Measurements from ENCODE around the gene TTYH3. TPM values are rescaled to one million over a fixed set of nuclear protein-coding genes. Genes with fewer than 3 reads are reported as not detected.

The TTYH3 gene
- total RNA-seq, 1 donor from 2014 or later = 35.6 TPM

GRCh38 chr7:2640846-2641316 lies 9.1 kb downstream of the TTYH3 start:
- DNase-seq = no peak
- no peaks in the 10 kb centered on the region for H3K36me3 Mint-ChIP-seq (ENCODE audit: low read depth)
- no peaks in the 10 kb centered on the region for H3K27me3 Mint-ChIP-seq
- intact Hi-C loops (cut with micrococcal nuclease) = no loop called here
- no peaks in the 10 kb centered on the region for H3K9me3 Mint-ChIP-seq
- H3K4me3 Mint-ChIP-seq = no peak overlapping the region
- peaks cover 13% of the 10 kb centered on the region for H3K4me1 Mint-ChIP-seq
- no peak overlapping the region for H3K27ac Mint-ChIP-seq

GRCh38 chr7:2641406-2642393 lies 9.9 kb downstream of the TTYH3 start:
- Mint-ChIP-seq H3K27ac (no peak overlapping the region), H3K36me3 (ENCODE audit: low read depth) (no peaks in the 10 kb centered on the region), H3K4me1 (peaks cover 13% of the 10 kb centered on the region), H3K27me3 (no peaks in the 10 kb centered on the region), H3K9me3 (no peaks in the 10 kb centered on the region), H3K4me3 (no peak overlapping the region)
- intact Hi-C loops (cut with micrococcal nuclease) = no loop called here
- no peak for DNase-seq

- intact Hi-C loops (cut with micrococcal nuclease) = no loop called here
- H3K4me3 Mint-ChIP-seq = no peak overlapping the region
- peaks cover 13% of the 10 kb centered on the region for H3K4me1 Mint-ChIP-seq
- no peak overlapping the region for H3K27ac Mint-ChIP-seq
- no peak for DNase-seq
- no peaks in the 10 kb centered on the region for H3K9me3 Mint-ChIP-seq
- H3K36me3 Mint-ChIP-seq (ENCODE audit: low read depth) = no peaks in the 10 kb centered on the region
- H3K27me3 Mint-ChIP-seq = no peaks in the 10 kb centered on the region
Observed at GRCh38 chr7:2643386-2644219, 11.8 kb downstream of the TTYH3 start.

GRCh38 chr7:2644220-2644561 lies 12.4 kb downstream of the TTYH3 start:
- H3K36me3 Mint-ChIP-seq (ENCODE audit: low read depth) = no peaks in the 10 kb centered on the region
- intact Hi-C loops (cut with micrococcal nuclease) = no loop called here
- no peak for DNase-seq
- H3K27me3 Mint-ChIP-seq = no peaks in the 10 kb centered on the region
- H3K4me3 Mint-ChIP-seq = no peak overlapping the region
- no peak overlapping the region for H3K27ac Mint-ChIP-seq
- no peaks in the 10 kb centered on the region for H3K9me3 Mint-ChIP-seq
- peaks cover 13% of the 10 kb centered on the region for H3K4me1 Mint-ChIP-seq

- peaks cover 13% of the 10 kb centered on the region for H3K4me1 Mint-ChIP-seq
- intact Hi-C loops (cut with micrococcal nuclease) = no loop called here
- peak; percentile 76 for DNase-seq
- H3K27me3 Mint-ChIP-seq = no peaks in the 10 kb centered on the region
- peak overlapping the region; percentile 67 for H3K4me3 Mint-ChIP-seq
- H3K9me3 Mint-ChIP-seq = no peaks in the 10 kb centered on the region
- H3K27ac Mint-ChIP-seq = peak overlapping the region; percentile 71
- H3K36me3 Mint-ChIP-seq (ENCODE audit: low read depth) = no peaks in the 10 kb centered on the region
Observed at GRCh38 chr7:2644562-2645273, 12.9 kb downstream of the TTYH3 start.

- intact Hi-C loops (cut with micrococcal nuclease) = no loop called here
- Mint-ChIP-seq H3K4me3 (peak overlapping the region; percentile 67), H3K36me3 (ENCODE audit: low read depth) (no peaks in the 10 kb centered on the region), H3K9me3 (no peaks in the 10 kb centered on the region), H3K27me3 (no peaks in the 10 kb centered on the region), H3K27ac (peak overlapping the region; percentile 71), H3K4me1 (peaks cover 13% of the 10 kb centered on the region)
- peak; percentile 77 for DNase-seq
Observed at GRCh38 chr7:2645274-2645868, 13.6 kb downstream of the TTYH3 start.

- DNase-seq = no peak
- Mint-ChIP-seq H3K4me1 (peaks cover 13% of the 10 kb centered on the region), H3K27me3 (no peaks in the 10 kb centered on the region), H3K9me3 (no peaks in the 10 kb centered on the region), H3K36me3 (ENCODE audit: low read depth) (no peaks in the 10 kb centered on the region), H3K4me3 (no peak overlapping the region), H3K27ac (no peak overlapping the region)
- intact Hi-C loops (cut with micrococcal nuclease) = no loop called here
Observed at GRCh38 chr7:2646336-2646679, 14.5 kb downstream of the TTYH3 start.

GRCh38 chr7:2646680-2647571 lies 15.1 kb downstream of the TTYH3 start:
- H3K27ac Mint-ChIP-seq = no peak overlapping the region
- H3K27me3 Mint-ChIP-seq = no peaks in the 10 kb centered on the region
- no peaks in the 10 kb centered on the region for H3K36me3 Mint-ChIP-seq (ENCODE audit: low read depth)
- no peak overlapping the region for H3K4me3 Mint-ChIP-seq
- H3K4me1 Mint-ChIP-seq = peaks cover 13% of the 10 kb centered on the region
- no peaks in the 10 kb centered on the region for H3K9me3 Mint-ChIP-seq
- no peak for DNase-seq
- intact Hi-C loops (cut with micrococcal nuclease) = no loop called here

GRCh38 chr7:2647594-2648172 lies 15.9 kb downstream of the TTYH3 start:
- H3K36me3 Mint-ChIP-seq (ENCODE audit: low read depth) = no peaks in the 10 kb centered on the region
- DNase-seq = no peak
- no peaks in the 10 kb centered on the region for H3K9me3 Mint-ChIP-seq
- no peak overlapping the region for H3K4me3 Mint-ChIP-seq
- H3K4me1 Mint-ChIP-seq = peaks cover 13% of the 10 kb centered on the region
- no peak overlapping the region for H3K27ac Mint-ChIP-seq
- H3K27me3 Mint-ChIP-seq = no peaks in the 10 kb centered on the region
- intact Hi-C loops (cut with micrococcal nuclease) = no loop called here

- intact Hi-C loops (cut with micrococcal nuclease) = no loop called here
- H3K4me3 Mint-ChIP-seq = no peak overlapping the region
- peaks cover 13% of the 10 kb centered on the region for H3K4me1 Mint-ChIP-seq
- H3K9me3 Mint-ChIP-seq = no peaks in the 10 kb centered on the region
- no peak for DNase-seq
- no peaks in the 10 kb centered on the region for H3K27me3 Mint-ChIP-seq
- H3K27ac Mint-ChIP-seq = no peak overlapping the region
- no peaks in the 10 kb centered on the region for H3K36me3 Mint-ChIP-seq (ENCODE audit: low read depth)
Observed at GRCh38 chr7:2649139-2649838, 17.5 kb downstream of the TTYH3 start.

GRCh38 chr7:2649991-2650390 lies 18.2 kb downstream of the TTYH3 start:
- DNase-seq = no peak
- intact Hi-C loops (cut with micrococcal nuclease) = no loop called here
- H3K9me3 Mint-ChIP-seq = no peaks in the 10 kb centered on the region
- H3K36me3 Mint-ChIP-seq (ENCODE audit: low read depth) = no peaks in the 10 kb centered on the region
- no peak overlapping the region for H3K27ac Mint-ChIP-seq
- H3K4me3 Mint-ChIP-seq = no peak overlapping the region
- peaks cover 8% of the 10 kb centered on the region for H3K4me1 Mint-ChIP-seq
- no peaks in the 10 kb centered on the region for H3K27me3 Mint-ChIP-seq

- peaks cover 3% of the 10 kb centered on the region for H3K4me1 Mint-ChIP-seq
- no peaks in the 10 kb centered on the region for H3K27me3 Mint-ChIP-seq
- no peaks in the 10 kb centered on the region for H3K9me3 Mint-ChIP-seq
- intact Hi-C loops (cut with micrococcal nuclease) = no loop called here
- no peak for DNase-seq
- no peak overlapping the region for H3K27ac Mint-ChIP-seq
- no peaks in the 10 kb centered on the region for H3K36me3 Mint-ChIP-seq (ENCODE audit: low read depth)
- no peak overlapping the region for H3K4me3 Mint-ChIP-seq
Observed at GRCh38 chr7:2650451-2650850, 18.7 kb downstream of the TTYH3 start.

All from activated CD4-positive, alpha-beta T cell treated with anti-CD3 and anti-CD28 coated beads, Interleukin-2, amount 10 ng/mL, durations not matched to agents 24 days and 14 days (primary cell).